Gastrocnemius medialis (tissue), 4 donors: Measurements from ENCODE around the gene JADE2.

Source experiments
- POLR2A ChIP-seq, 2 donors: fragments of 450-650 bp; IDR thresholded peaks; one replicate each; pipeline ENCODE4 v1.6.1; 2017; ENCODE audit warnings: antibody characterized with exemption in 2 of 2, mild to moderate bottlenecking in 2 of 2, moderate library complexity in 2 of 2
- TF ChIP-seq, protein P1 (sequence below), 5 experiments: fragments of 450-650 bp in 3 of 5; fragments of 200-600 bp in 2 of 5; sonication (generic) in 2 of 5; IDR thresholded peaks in 4 of 5; conservative IDR thresholded peaks in 1 of 5; 1 replicate in 4 of 5; 2 replicates in 1 of 5; pipeline ENCODE4 v1.5.1; 2016 to 2019; ENCODE audit warnings: antibody characterized with exemption in 5 of 5, mild to moderate bottlenecking in 3 of 5, moderate library complexity in 3 of 5

- TF ChIP-seq, protein P1, sequence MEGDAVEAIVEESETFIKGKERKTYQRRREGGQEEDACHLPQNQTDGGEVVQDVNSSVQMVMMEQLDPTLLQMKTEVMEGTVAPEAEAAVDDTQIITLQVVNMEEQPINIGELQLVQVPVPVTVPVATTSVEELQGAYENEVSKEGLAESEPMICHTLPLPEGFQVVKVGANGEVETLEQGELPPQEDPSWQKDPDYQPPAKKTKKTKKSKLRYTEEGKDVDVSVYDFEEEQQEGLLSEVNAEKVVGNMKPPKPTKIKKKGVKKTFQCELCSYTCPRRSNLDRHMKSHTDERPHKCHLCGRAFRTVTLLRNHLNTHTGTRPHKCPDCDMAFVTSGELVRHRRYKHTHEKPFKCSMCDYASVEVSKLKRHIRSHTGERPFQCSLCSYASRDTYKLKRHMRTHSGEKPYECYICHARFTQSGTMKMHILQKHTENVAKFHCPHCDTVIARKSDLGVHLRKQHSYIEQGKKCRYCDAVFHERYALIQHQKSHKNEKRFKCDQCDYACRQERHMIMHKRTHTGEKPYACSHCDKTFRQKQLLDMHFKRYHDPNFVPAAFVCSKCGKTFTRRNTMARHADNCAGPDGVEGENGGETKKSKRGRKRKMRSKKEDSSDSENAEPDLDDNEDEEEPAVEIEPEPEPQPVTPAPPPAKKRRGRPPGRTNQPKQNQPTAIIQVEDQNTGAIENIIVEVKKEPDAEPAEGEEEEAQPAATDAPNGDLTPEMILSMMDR (IDR thresholded peaks at IDR 0.05 in 4 of 5, conservative IDR thresholded peaks at IDR 0.05 in 1 of 5), result no peak
- TF ChIP-seq POLR2A (IDR thresholded peaks at IDR 0.05), result no peak
These were observed 7.9 kb upstream of the JADE2 start for GRCh38 chr5:134517553-134517952.
